HepG2 (cell line): ENCODE results near the gene EEF2. TPM values are rescaled to one million over a fixed set of nuclear protein-coding genes. Genes with fewer than 3 reads are reported as not detected.
A peak's percentile ranks its signal among the peaks of the same experiment; 100 is the strongest.

ENCODE experiments used
- ELF3 ChIP-seq: IDR thresholded peaks from 2 replicates; pipeline ENCODE4 v1.6.1; 2016; ENCODE audit warnings: missing genetic modification reagents, missing compliant biosample characterization
- EP300 ChIP-seq, 3 experiments: sonication (generic) in 1 of 3; formaldehyde crosslinking in 1 of 3; IDR thresholded peaks; 2 replicates each; pipeline versions ENCODE4 v1.5.1 to v1.6.1; 2011 to 2020; ENCODE audit warnings: low read depth in 2 of 3, low read length in 2 of 3, borderline replicate concordance in 1 of 3, improper control_type of control experiment in 1 of 3, mild to moderate bottlenecking in 1 of 3, missing genetic modification reagents in 1 of 3, moderate library complexity in 1 of 3
- MAF1 ChIP-seq: sonication (generic); formaldehyde crosslinking; IDR thresholded peaks from 2 replicates; pipeline ENCODE4 v1.5.0; 2020; ENCODE audit warnings: missing genetic modification reagents, borderline replicate concordance
- MTF1 ChIP-seq: sonication (generic); formaldehyde crosslinking; IDR thresholded peaks from 2 replicates; pipeline ENCODE4 v1.5.0; 2020; ENCODE audit warnings: missing genetic modification reagents
- SMAD3 ChIP-seq: sonication (generic); formaldehyde crosslinking; IDR thresholded peaks from 2 replicates; pipeline ENCODE4 v1.4.0; 2020; ENCODE audit warnings: missing genetic modification reagents
- SNAI1 ChIP-seq: sonication (generic); formaldehyde crosslinking; IDR thresholded peaks from 2 replicates; pipeline ENCODE4 v1.5.0; 2020; ENCODE audit warnings: mild to moderate bottlenecking, missing genetic modification reagents, borderline replicate concordance
- SUZ12 ChIP-seq: fragments of 150-350 bp; IDR thresholded peaks from 2 replicates; pipeline ENCODE4 v1.6.1; 2014; ENCODE audit warnings: low read depth, low read length
- TCF12 ChIP-seq, 2 experiments: fragments of 450-650 bp in 1 of 2; sonication (generic) in 1 of 2; formaldehyde crosslinking in 1 of 2; IDR thresholded peaks; 2 replicates each; pipeline versions ENCODE4 v1.6.1 to v1.8.0; 2017 to 2022; ENCODE audit warnings: antibody characterized with exemption in 1 of 2, mild to moderate bottlenecking in 1 of 2, missing genetic modification reagents in 1 of 2, moderate library complexity in 1 of 2
- ZFP41 ChIP-seq: sonication (generic); formaldehyde crosslinking; IDR thresholded peaks from 2 replicates; pipeline ENCODE4 v1.4.0; 2020; ENCODE audit warnings: mild to moderate bottlenecking, missing genetic modification reagents, borderline replicate concordance
- ZKSCAN8 ChIP-seq: IDR thresholded peaks from 2 replicates; pipeline ENCODE4 v1.6.1; 2016; ENCODE audit warnings: borderline replicate concordance, missing genetic modification reagents, missing compliant biosample characterization
- ZMYM4 ChIP-seq: sonication (generic); formaldehyde crosslinking; IDR thresholded peaks from 2 replicates; pipeline ENCODE4 v1.8.1; 2023; ENCODE audit warnings: mild to moderate bottlenecking, missing genetic modification reagents
- ZNF101 ChIP-seq: sonication (generic); formaldehyde crosslinking; IDR thresholded peaks from 2 replicates; pipeline ENCODE4 v1.4.0; 2020; ENCODE audit warnings: mild to moderate bottlenecking, low read depth, missing genetic modification reagents, borderline replicate concordance
- ZNF18 ChIP-seq: sonication (generic); formaldehyde crosslinking; IDR thresholded peaks from 2 replicates; pipeline ENCODE4 v1.8.0; 2022; ENCODE audit warnings: mild to moderate bottlenecking, missing genetic modification reagents; ENCODE audit not compliant: insufficient replicate concordance
- ZNF180 ChIP-seq: sonication (generic); formaldehyde crosslinking; IDR thresholded peaks from 2 replicates; pipeline ENCODE4 v1.4.0; 2020; ENCODE audit warnings: low read depth, missing genetic modification reagents, borderline replicate concordance
- ZNF234 ChIP-seq: sonication (generic); formaldehyde crosslinking; conservative IDR thresholded peaks from 2 replicates; pipeline ENCODE4 v1.5.1; 2020; ENCODE audit warnings: mild to moderate bottlenecking, missing genetic modification reagents
- ZNF644 ChIP-seq: IDR thresholded peaks from 2 replicates; pipeline ENCODE4 v1.6.1; 2016; ENCODE audit warnings: low read depth
- ZNF737 ChIP-seq: sonication (generic); formaldehyde crosslinking; IDR thresholded peaks from 2 replicates; pipeline ENCODE4 v1.5.0; 2020; ENCODE audit warnings: missing genetic modification reagents, mild to moderate bottlenecking, borderline replicate concordance
- ZNF766 ChIP-seq: sonication (generic); formaldehyde crosslinking; IDR thresholded peaks from 2 replicates; pipeline ENCODE4 v1.5.0; 2020; ENCODE audit warnings: missing genetic modification reagents, borderline replicate concordance
- polyA plus RNA-seq, 8 experiments: library from polyadenylated mRNA; depleted of rRNA in 3 of 8; stranded (reverse) in 7 of 8; unstranded in 1 of 8; fragments of >200 nt; fragmentation: Illumina TruSeq in 4 of 8; extraction: Trizol in 4 of 8; gene quantifications; 2 replicates each; pipeline versions ENCODE4 v1.2.1 to v1.2.3, GENCODE V29; 2011 to 2016; ENCODE audit warnings: low read depth in 4 of 8, missing spikeins in 1 of 8, mixed read lengths in 1 of 8; ENCODE audit not compliant: insufficient read depth in 1 of 8
- total RNA-seq, 5 experiments: library from RNA; depleted of rRNA; stranded (reverse); fragments of >200 nt; fragmentation: Illumina TruSeq; extraction: Trizol; gene quantifications; 2 replicates each; pipeline ENCODE4 v1.2.3, GENCODE V29; 2016; ENCODE audit warnings: low read depth in 1 of 5
- TF ChIP-seq, protein P1 (sequence below): sonication (generic); formaldehyde crosslinking; IDR thresholded peaks from 2 replicates; pipeline ENCODE4 v1.4.0; 2020; ENCODE audit warnings: missing genetic modification reagents

The EEF2 gene
- total and polyA plus RNA-seq, 2 of the 13 experiments (the other 11 are each of a cell fraction or from before 2014, with no cell fraction given): 1,441 to 1,777 TPM

DNA sequence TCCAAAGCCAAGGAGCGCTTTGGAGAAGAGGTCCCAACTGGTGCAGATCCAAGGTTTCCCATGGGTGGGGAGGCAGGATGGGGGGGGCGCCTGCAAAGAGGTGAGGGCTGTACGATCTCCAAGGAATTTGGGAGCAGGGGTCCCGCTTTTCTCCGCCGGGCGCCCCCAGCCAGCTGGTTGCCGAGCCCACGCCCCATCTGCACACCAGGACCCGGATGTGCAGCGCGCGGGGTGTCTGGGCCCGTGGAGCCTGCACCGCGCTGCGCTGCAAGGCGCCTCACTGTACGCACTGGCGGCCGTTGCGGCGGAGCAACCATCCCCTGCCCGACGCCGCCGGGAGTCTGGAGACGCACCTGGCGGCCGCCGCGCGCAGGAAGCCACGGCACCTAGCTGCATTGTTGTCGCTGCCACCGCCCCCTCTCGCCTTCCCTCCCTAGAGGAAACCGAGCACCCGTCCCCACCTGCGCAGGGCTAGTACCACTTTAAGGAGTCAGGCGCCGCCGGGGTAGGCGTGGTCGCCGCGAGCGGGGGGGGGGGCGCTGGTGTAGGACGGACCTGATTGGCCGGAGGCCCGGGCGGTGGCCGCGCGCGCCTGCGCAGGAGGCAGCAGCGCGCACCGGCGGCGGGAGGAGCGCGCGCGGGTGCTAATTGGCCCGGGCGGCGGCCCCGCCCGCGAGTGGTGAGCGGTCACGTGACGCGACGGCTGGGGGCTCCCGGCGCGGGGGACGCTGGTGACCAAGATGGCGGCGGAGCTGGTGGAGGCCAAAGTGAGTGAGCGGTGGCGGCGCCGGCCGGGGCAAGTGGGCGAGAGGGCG, 22.0 kb upstream of the EEF2 start, which contains the start of gene PIAS4 (continued):
- peak; percentile 18 for TF ChIP-seq ZNF18 (CRISPR knock-in tag)
- TF ChIP-seq ZNF737 (CRISPR knock-in tag): no peak
- TF ChIP-seq ZKSCAN8 (CRISPR knock-in tag): no peak
- no peak for TF ChIP-seq MTF1 (CRISPR knock-in tag)
- TF ChIP-seq ZNF644 (CRISPR knock-in tag): no peak
- TF ChIP-seq ELF3 (CRISPR knock-in tag): peak; percentile 34; the same call in 1 of the 2 replicates
- TF ChIP-seq SNAI1 (CRISPR knock-in tag): no peak
- no peak; the same call in 1 of the 2 replicates for TF ChIP-seq SMAD3 (CRISPR knock-in tag)
- TF ChIP-seq ZMYM4 (CRISPR knock-in tag): peak; percentile 57; the same call in 1 of the 2 replicates
- TF ChIP-seq SUZ12: no peak
- no peak for TF ChIP-seq ZFP41
- no peak for TF ChIP-seq ZNF180
- TF ChIP-seq, protein P1, sequence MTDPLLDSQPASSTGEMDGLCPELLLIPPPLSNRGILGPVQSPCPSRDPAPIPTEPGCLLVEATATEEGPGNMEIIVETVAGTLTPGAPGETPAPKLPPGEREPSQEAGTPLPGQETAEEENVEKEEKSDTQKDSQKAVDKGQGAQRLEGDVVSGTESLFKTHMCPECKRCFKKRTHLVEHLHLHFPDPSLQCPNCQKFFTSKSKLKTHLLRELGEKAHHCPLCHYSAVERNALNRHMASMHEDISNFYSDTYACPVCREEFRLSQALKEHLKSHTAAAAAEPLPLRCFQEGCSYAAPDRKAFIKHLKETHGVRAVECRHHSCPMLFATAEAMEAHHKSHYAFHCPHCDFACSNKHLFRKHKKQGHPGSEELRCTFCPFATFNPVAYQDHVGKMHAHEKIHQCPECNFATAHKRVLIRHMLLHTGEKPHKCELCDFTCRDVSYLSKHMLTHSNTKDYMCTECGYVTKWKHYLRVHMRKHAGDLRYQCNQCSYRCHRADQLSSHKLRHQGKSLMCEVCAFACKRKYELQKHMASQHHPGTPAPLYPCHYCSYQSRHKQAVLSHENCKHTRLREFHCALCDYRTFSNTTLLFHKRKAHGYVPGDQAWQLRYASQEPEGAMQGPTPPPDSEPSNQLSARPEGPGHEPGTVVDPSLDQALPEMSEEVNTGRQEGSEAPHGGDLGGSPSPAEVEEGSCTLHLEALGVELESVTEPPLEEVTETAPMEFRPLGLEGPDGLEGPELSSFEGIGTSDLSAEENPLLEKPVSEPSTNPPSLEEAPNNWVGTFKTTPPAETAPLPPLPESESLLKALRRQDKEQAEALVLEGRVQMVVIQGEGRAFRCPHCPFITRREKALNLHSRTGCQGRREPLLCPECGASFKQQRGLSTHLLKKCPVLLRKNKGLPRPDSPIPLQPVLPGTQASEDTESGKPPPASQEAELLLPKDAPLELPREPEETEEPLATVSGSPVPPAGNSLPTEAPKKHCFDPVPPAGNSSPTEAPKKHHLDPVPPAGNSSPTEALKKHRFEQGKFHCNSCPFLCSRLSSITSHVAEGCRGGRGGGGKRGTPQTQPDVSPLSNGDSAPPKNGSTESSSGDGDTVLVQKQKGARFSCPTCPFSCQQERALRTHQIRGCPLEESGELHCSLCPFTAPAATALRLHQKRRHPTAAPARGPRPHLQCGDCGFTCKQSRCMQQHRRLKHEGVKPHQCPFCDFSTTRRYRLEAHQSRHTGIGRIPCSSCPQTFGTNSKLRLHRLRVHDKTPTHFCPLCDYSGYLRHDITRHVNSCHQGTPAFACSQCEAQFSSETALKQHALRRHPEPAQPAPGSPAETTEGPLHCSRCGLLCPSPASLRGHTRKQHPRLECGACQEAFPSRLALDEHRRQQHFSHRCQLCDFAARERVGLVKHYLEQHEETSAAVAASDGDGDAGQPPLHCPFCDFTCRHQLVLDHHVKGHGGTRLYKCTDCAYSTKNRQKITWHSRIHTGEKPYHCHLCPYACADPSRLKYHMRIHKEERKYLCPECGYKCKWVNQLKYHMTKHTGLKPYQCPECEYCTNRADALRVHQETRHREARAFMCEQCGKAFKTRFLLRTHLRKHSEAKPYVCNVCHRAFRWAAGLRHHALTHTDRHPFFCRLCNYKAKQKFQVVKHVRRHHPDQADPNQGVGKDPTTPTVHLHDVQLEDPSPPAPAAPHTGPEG (CRISPR knock-in tag): no peak
- TF ChIP-seq ZNF766 (CRISPR knock-in tag): no peak
- TF ChIP-seq MAF1 (CRISPR knock-in tag): no peak
- TF ChIP-seq ZNF101: no peak
- TF ChIP-seq EP300 (IDR thresholded peaks at IDR 0.05; ENCODE audit: low read depth in 2 of 2, low read length in 2 of 2): no peak; a peak in 1 of 4 replicates
- 0 out of 2 replicates have a peak, but pooled peaks have one; percentile 44 for TF ChIP-seq EP300 (CRISPR knock-in tag; IDR thresholded peaks at IDR 0.05; ENCODE audit: borderline replicate concordance)
- no peak for TF ChIP-seq ZNF234 (CRISPR knock-in tag)
- no peak for TF ChIP-seq TCF12 (IDR thresholded peaks at IDR 0.05)
- TF ChIP-seq TCF12 (CRISPR knock-in tag; IDR thresholded peaks at IDR 0.05): no peak
